K562 (cell line): ENCODE measurements around the gene MRPS35. TPM values are rescaled to one million over a fixed set of nuclear protein-coding genes. Genes with fewer than 3 reads are reported as not detected.

Source experiments
- ATAC-seq: fragments of 200-7000 bp; cut with Tn5 transposase; 3 replicates; pipeline ENCODE4 v1.9.1; 2020; ENCODE audit warnings: moderate library complexity
- BruUV-seq: library from RNA; stranded (reverse); fragments of 400-500 nt; replicated peaks from 2 replicates; lab custom pipeline; 2021; lab: Mats Ljungman, UMichigan
- CTCF ChIA-PET: fragments of 300-600 bp; formaldehyde crosslinking; extraction: SDS; loops from one replicate; lab custom pipeline; 2021; ENCODE audit warnings: low intra/inter-chr PET ratio; lab: Yijun Ruan, JAX
- POLR2A ChIA-PET: fragments of 300-600, 350-650 bp; sonication (Branson Sonifier 250); formaldehyde crosslinking; extraction: SDS; loops from one replicate; lab custom pipeline; 2021; ENCODE audit warnings: antibody characterized with exemption, inconsistent platforms; lab: Yijun Ruan, JAX
- DNase-seq, 4 experiments: peaks; one replicate each; pipeline versions ENCODE4 v3.0.0 to v3.0.0-alpha.2; 2011 to 2018; ENCODE audit warnings: low spot score in 3 of 4, mixed read lengths in 3 of 4; ENCODE audit errors: extremely low read depth in 1 of 4
- FAIRE-seq: peaks from 2 replicates; lab custom pipeline; 2011; peaks lifted over from hg19 to GRCh38; lab: Jason Lieb, UNC
- H2AFZ ChIP-seq: 2 replicates; pipeline ENCODE4 v1.6.0; 2011; ENCODE audit warnings: low read depth, low read length, control low read depth, inconsistent platforms
- H3K27ac ChIP-seq: fragments of 200-600 bp; 3 replicates; pipeline ENCODE4 v1.8.0; 2011; ENCODE audit warnings: low read depth, mild to moderate bottlenecking, control low read depth, inconsistent platforms, low read length, moderate library complexity, mixed read lengths; ENCODE audit errors: extremely low read depth
- H3K27me3 ChIP-seq, 2 experiments: fragments of 300-600 bp in 1 of 2; 2 replicates in 1 of 2; 3 replicates in 1 of 2; pipeline versions ENCODE4 v1.6.0 to v1.8.0; 2011; ENCODE audit warnings: inconsistent platforms in 2 of 2, low read length in 2 of 2, mild to moderate bottlenecking in 1 of 2, mixed read lengths in 1 of 2, moderate library complexity in 1 of 2; ENCODE audit not compliant: control insufficient read depth in 2 of 2, insufficient read depth in 2 of 2
- H3K36me3 ChIP-seq: fragments of 300-600 bp; 3 replicates; pipeline ENCODE4 v1.8.0; 2011; ENCODE audit warnings: mild to moderate bottlenecking, low read length, inconsistent platforms; ENCODE audit not compliant: control insufficient read depth, insufficient read depth
- H3K4me1 ChIP-seq, 2 experiments: fragments of 200-600 bp in 1 of 2; replicated peaks in 1 of 2; 2 replicates in 1 of 2; 3 replicates in 1 of 2; pipeline versions ENCODE4 v1.5.1 to v1.8.0; 2011; ENCODE audit warnings: inconsistent platforms in 2 of 2, low read length in 2 of 2, mild to moderate bottlenecking in 1 of 2, mixed read lengths in 1 of 2, moderate library complexity in 1 of 2; ENCODE audit not compliant: control insufficient read depth in 2 of 2, insufficient read depth in 2 of 2
- H3K4me2 ChIP-seq: 2 replicates; pipeline ENCODE4 v1.6.1; 2011; ENCODE audit warnings: low read length, control low read depth, inconsistent platforms, mixed read lengths; ENCODE audit not compliant: insufficient read depth
- H3K4me3 ChIP-seq: fragments of 200-600 bp; sonication (generic), shearing (Covaris generic); 2 replicates; pipeline ENCODE4 v1.5.1; 2016; ENCODE audit warnings: control low read depth, inconsistent platforms
- H3K79me2 ChIP-seq: fragments of 200-600 bp; 3 replicates; pipeline ENCODE4 v1.8.0; 2011; ENCODE audit warnings: low read length, inconsistent platforms; ENCODE audit not compliant: control insufficient read depth, insufficient read depth
- H3K9ac ChIP-seq, 2 experiments: 2 replicates each; pipeline versions ENCODE4 v1.6.0 to v1.6.1; 2011; ENCODE audit warnings: low read depth in 2 of 2, low read length in 2 of 2, control low read depth in 1 of 2, inconsistent platforms in 1 of 2, mild to moderate bottlenecking in 1 of 2, mixed read lengths in 1 of 2; ENCODE audit not compliant: insufficient read depth in 1 of 2
- H3K9me1 ChIP-seq: one replicate; pipeline ENCODE4 v1.6.0; 2011; ENCODE audit warnings: inconsistent platforms, mild to moderate bottlenecking, low read length, moderate library complexity; ENCODE audit not compliant: control insufficient read depth, insufficient read depth
- H3K9me3 ChIP-seq: replicated peaks from 2 replicates; pipeline ENCODE4 v1.5.1; 2011; ENCODE audit warnings: low read depth, low read length, inconsistent platforms; ENCODE audit not compliant: control insufficient read depth, insufficient read depth
- H4K20me1 ChIP-seq: replicated peaks from 2 replicates; pipeline ENCODE4 v1.6.1; 2011; ENCODE audit warnings: low read length, inconsistent platforms, mixed read lengths; ENCODE audit not compliant: control insufficient read depth, insufficient read depth
- CEBPB ChIP-seq: fragments of 450-650 bp; IDR thresholded peaks from 2 replicates; pipeline ENCODE4 v1.6.1; 2016; ENCODE audit warnings: missing genetic modification characterization, missing compliant biosample characterization
- RBM17 ChIP-seq: fragments of 200-400 bp; formaldehyde crosslinking; IDR thresholded peaks from 2 replicates; pipeline ENCODE4 v1.6.1; 2017; ENCODE audit warnings: low read depth, mild to moderate bottlenecking, low read length, borderline replicate concordance
- USF1 ChIP-seq: sonication (generic); formaldehyde crosslinking; IDR thresholded peaks from 2 replicates; pipeline ENCODE4 v1.9.0; 2022; ENCODE audit warnings: mild to moderate bottlenecking, missing genetic modification reagents
- ZNF232 ChIP-seq: sonication (generic); formaldehyde crosslinking; IDR thresholded peaks from 2 replicates; pipeline ENCODE4 v1.8.0; 2022; ENCODE audit warnings: mild to moderate bottlenecking, missing genetic modification reagents
- ZNF263 ChIP-seq: sonication (generic); formaldehyde crosslinking; IDR thresholded peaks from 2 replicates; pipeline ENCODE4 v1.8.0; 2022; ENCODE audit warnings: mild to moderate bottlenecking, missing genetic modification reagents, borderline replicate concordance
- ZNF274 ChIP-seq: IDR thresholded peaks from 2 replicates; pipeline ENCODE4 v1.6.1; 2011; ENCODE audit warnings: low read depth, mild to moderate bottlenecking, low read length, moderate library complexity, borderline replicate concordance
- ZNF431 ChIP-seq: sonication (generic); formaldehyde crosslinking; IDR thresholded peaks from 2 replicates; pipeline ENCODE4 v1.8.0; 2022; ENCODE audit warnings: mild to moderate bottlenecking, missing genetic modification reagents
- WGBS: fragments of 100-300 bp; shearing (Covaris generic); methylation state at CpG from one replicate; pipeline ENCODE4 v1.1.6; 2016; ENCODE audit warnings: low coverage, mixed read lengths; ENCODE audit not compliant: insufficient coverage; ENCODE audit errors: missing lambda C conversion rate; 5-methylcytosine and 5-hydroxymethylcytosine counted together
- in situ Hi-C: fragments of 300-500 bp; cut with MboI; formaldehyde crosslinking; loops from 4 replicates; pipeline ENCODE4 v1.15.0; 2018; ENCODE audit warnings: inconsistent platforms, mixed read lengths
- intact Hi-C: fragments of 100-400 bp; cut with micrococcal nuclease; formaldehyde crosslinking; loops from 2 replicates; pipeline ENCODE4 v1.14.2; 2022
- polyA plus RNA-seq, 8 experiments: library from polyadenylated mRNA; depleted of rRNA in 4 of 8; stranded (reverse) in 5 of 8; unstranded in 3 of 8; fragments of >200 nt; fragmentation: Nextera tagmentation in 2 of 8; fragmentation: Illumina TruSeq in 1 of 8; extraction: Ambion mirVana in 2 of 8; extraction: Trizol in 1 of 8; gene quantifications; 2 replicates each; pipeline versions ENCODE4 v1.2.1 to v1.2.3, GENCODE V29; 2011 to 2014; ENCODE audit warnings: inconsistent platforms in 1 of 8, missing spikeins in 1 of 8
- total RNA-seq, 7 experiments: library from RNA; depleted of rRNA in 6 of 7; stranded (reverse); fragments of >200 nt in 6 of 7; fragmentation: Illumina TruSeq in 2 of 7; extraction: Trizol in 2 of 7; gene quantifications; 2 replicates each; pipeline versions ENCODE4 v1.2.1 to v1.2.3, GENCODE V29; 2011 to 2021; ENCODE audit warnings: low replicate concordance in 1 of 7
- TF ChIP-seq, protein P1 (sequence below): fragments of 450-650 bp; IDR thresholded peaks from one replicate; pipeline ENCODE4 v1.6.1; 2018; ENCODE audit warnings: mild to moderate bottlenecking, moderate library complexity; ENCODE audit not compliant: partially characterized antibody
- TF ChIP-seq, protein P2 (sequence below): sonication (generic); formaldehyde crosslinking; IDR thresholded peaks from 2 replicates; pipeline ENCODE4 v1.8.0; 2022; ENCODE audit warnings: mild to moderate bottlenecking, missing genetic modification reagents, borderline replicate concordance
- TF ChIP-seq, protein P3 (sequence below): sonication (generic); formaldehyde crosslinking; IDR thresholded peaks from 2 replicates; pipeline ENCODE4 v1.9.0; 2022; ENCODE audit warnings: mild to moderate bottlenecking, missing genetic modification reagents

MRPS35 gene
- total and polyA plus RNA-seq, 9 of the 15 experiments (the other 6 are each of a cell fraction or from before 2014, with no cell fraction given) = 79.0 to 183 (median 114) TPM

DNA sequence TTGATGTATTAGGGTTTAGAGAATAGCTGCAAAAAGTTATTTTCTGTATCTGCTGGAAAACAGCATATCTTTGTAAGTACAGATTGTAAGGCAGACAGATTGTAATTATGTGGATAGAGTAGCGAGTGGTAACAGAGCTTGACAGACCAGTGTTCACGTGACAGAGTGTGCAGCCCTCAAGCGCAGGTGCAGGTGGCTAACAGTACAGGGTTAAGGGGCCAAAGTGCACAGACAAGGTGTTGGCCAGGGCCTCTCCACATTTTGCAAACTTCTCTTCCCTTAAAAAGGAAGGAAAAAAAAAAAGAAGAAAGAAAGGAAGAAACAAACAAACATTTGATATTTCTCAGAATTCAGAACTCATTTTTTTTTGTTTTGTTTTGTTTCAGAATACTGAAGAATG lies 44.2 kb downstream of the MRPS35 start:
- FAIRE-seq = no peak
- Histone ChIP-seq H3K4me3 (no peak overlapping the region), H3K9me3 (no peaks in the 10 kb centered on the region), H3K79me2 (peaks cover 5% of the 10 kb centered on the region; the same call in 2 of the 3 replicates), H3K9me1 (no peaks in the 10 kb centered on the region), H2AFZ (no peak overlapping the region), H4K20me1 (no peaks in the 10 kb centered on the region), H3K4me2 (no peak overlapping the region), H3K9ac (no peak overlapping the region), H3K4me1 (peaks cover 5 to 8% of the 10 kb centered on the region in 2 experiments; a peak in 3 of 5 replicates), H3K27ac (no peak overlapping the region), H3K27me3 (no peaks in the 10 kb centered on the region), H3K36me3 (peaks cover 56% of the 10 kb centered on the region)
- no peak for ATAC-seq
- ChIA-PET CTCF (no interaction called here), POLR2A (interaction anchor here (1.2 to 2.2 kb wide), 2 partner anchors 8 to 10 kb away, joined by 5 to 7 read pairs; no protein-coding TSS in a partner anchor)
- BruUV-seq = no TSS peak
- no peak for DNase-seq
- WGBS = 98% methylated on average over 3 of the region's 3 CpGs
- in situ Hi-C loops (no loop called here), intact Hi-C loops (no loop called here)
- TF ChIP-seq ZNF232 (no peak), ZNF431 (CRISPR knock-in tag) (no peak), RBM17 (no peak), CEBPB (tag) (no peak), USF1 (CRISPR knock-in tag) (no peak), ZNF274 (no peak), ZNF263 (CRISPR knock-in tag) (no peak)
- TF ChIP-seq, protein P1, sequence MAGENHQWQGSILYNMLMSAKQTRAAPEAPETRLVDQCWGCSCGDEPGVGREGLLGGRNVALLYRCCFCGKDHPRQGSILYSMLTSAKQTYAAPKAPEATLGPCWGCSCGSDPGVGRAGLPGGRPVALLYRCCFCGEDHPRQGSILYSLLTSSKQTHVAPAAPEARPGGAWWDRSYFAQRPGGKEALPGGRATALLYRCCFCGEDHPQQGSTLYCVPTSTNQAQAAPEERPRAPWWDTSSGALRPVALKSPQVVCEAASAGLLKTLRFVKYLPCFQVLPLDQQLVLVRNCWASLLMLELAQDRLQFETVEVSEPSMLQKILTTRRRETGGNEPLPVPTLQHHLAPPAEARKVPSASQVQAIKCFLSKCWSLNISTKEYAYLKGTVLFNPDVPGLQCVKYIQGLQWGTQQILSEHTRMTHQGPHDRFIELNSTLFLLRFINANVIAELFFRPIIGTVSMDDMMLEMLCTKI = no peak
- TF ChIP-seq, protein P2, sequence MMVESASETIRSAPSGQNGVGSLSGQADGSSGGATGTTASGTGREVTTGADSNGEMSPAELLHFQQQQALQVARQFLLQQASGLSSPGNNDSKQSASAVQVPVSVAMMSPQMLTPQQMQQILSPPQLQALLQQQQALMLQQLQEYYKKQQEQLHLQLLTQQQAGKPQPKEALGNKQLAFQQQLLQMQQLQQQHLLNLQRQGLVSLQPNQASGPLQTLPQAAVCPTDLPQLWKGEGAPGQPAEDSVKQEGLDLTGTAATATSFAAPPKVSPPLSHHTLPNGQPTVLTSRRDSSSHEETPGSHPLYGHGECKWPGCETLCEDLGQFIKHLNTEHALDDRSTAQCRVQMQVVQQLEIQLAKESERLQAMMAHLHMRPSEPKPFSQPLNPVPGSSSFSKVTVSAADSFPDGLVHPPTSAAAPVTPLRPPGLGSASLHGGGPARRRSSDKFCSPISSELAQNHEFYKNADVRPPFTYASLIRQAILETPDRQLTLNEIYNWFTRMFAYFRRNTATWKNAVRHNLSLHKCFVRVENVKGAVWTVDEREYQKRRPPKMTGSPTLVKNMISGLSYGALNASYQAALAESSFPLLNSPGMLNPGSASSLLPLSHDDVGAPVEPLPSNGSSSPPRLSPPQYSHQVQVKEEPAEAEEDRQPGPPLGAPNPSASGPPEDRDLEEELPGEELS (CRISPR knock-in tag) = no peak
- TF ChIP-seq, protein P3, sequence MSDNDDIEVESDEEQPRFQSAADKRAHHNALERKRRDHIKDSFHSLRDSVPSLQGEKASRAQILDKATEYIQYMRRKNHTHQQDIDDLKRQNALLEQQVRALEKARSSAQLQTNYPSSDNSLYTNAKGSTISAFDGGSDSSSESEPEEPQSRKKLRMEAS = no peak
